Stimulated activated CD8-positive, alpha-beta memory T cell treated with anti-CD3 and anti-CD28 coated beads, Interleukin-12 subunit alpha, Interleukin-12 subunit beta, amount 100 ng/mL, for 1 hour (primary cell): ENCODE results near the gene ADH6.
"Not testable (repeated sequence)": the region's sequence is repeated elsewhere in the genome, so short reads cannot be mapped to it uniquely, and the experiment has no call there.

Experiments
- DNase-seq: peaks from one replicate; pipeline ENCODE4 v3.0.0-alpha.2; 2020; ENCODE audit warnings: low read depth

ADH6 gene

GRCh38 chr4:99219072-99219471 lies at the start of gene ADH6:
ADH6 (minus strand) TSS chr4:99219246; CDS start chr4:99219152, 94 bp downstream.
- DNase-seq, result no peak

- DNase-seq, result no peak
Observed at GRCh38 chr4:99264927-99265326, 45.9 kb upstream of the ADH6 start.

- no peak for DNase-seq
Observed at GRCh38 chr4:99252746-99253145, 33.7 kb upstream of the ADH6 start.

DNA sequence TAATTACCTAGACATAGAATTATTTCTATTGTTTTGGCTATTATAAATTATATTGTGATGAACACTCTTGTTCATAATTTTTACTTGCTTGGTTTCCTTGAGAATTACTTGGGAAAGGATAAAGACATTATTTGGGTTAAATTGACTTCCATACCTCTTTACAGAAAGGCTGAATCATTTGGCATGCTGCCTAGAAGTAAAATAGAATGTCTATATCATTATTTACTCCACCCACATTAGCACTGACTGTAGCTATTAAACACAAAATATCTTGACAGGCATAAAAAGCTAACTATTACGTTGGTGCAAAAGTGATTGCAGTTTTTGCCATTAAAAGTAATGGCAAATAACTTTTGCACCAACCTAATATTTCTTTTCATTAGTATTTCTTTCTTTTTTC lies 29.7 kb upstream of the ADH6 start:
- no peak for DNase-seq

DNA sequence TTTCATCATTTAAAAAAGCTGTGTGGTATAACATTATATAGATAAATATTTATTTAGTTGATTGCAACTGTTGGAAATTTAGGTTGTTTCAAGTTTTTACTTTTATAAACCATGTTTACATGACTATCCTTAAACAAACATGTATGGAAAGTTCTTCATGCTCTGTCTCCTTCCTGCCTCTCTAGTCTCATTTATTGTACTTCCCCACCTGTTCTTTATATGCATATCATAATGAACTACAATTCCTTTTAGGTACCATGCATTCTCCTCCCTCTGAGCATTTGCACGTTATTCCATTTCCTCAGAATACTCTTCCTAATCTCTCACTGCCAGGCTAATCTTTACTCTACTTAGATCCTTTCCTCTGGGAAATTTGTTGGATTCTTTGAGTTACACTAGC lies 16.9 kb upstream of the ADH6 start:
- DNase-seq, result no peak

- no peak for DNase-seq
Observed at GRCh38 chr4:99234331-99235010, 15.4 kb upstream of the ADH6 start.

GRCh38 chr4:99233397-99233796 lies 14.4 kb upstream of the ADH6 start:
- not testable (repeated sequence) for DNase-seq

- DNase-seq, result not testable (repeated sequence)
Observed at GRCh38 chr4:99228706-99229105, 9.7 kb upstream of the ADH6 start.

DNA sequence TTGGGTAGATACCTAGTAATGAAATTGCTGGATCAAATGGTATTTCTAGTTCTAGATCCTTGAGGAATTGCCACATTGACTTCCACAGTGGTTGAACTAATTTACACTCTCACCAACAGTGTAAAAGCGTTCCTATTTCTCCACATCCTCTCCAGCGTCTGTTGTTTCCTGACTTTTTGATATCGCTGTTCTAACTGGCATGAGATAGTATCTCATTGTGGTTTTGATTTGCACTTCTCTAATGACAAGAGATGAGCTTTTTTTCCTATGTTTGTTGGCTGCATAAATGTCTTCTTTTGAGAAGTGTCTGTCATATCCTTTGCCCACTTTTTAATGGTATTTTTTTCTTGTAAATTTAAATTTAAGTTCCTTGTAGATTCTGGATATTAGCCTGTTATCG lies 8.6 kb upstream of the ADH6 start:
- DNase-seq, result not testable (repeated sequence)

DNA sequence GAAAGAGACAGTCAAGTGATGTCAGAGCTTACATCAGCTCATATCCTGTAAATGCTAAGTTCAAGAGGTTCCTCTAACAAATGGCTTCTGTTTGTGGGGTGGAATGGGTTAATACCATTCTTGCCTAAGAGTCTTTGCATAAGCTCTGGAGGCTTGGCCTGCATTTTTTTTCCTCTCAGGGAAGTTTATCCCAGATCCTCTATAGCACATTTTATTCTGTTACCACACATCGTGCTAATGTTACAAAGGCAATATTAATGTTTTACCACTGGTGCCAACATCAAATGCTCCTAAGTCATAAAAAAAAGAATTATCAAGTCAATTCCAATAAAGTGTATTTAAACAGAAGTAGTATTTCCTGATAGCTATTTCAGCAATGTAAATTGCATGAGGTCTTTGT lies 2.9 kb upstream of the ADH6 start:
- DNase-seq, result no peak

DNA sequence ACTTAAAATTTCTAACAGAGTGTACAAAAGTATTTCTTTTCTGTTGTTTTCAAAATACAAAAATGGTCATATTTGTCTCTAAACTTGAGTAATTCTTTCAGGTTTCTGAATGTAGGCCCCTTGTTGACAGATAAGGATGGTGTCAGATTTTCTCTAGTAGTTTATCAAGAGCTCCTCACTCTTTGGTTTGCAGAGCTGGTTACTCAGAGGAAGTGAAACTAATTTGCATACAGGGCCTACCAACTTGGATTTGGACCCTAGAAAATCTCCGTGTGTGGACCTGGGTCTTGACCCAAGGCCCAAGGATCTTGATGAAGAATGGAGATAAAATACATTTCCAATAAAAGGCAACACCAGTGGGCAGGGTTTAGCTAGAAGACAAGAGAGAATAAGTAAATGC lies 433 bp upstream of the ADH6 start:
- no peak for DNase-seq

GRCh38 chr4:99215521-99215920 lies 3.5 kb downstream of the ADH6 start:
- DNase-seq, result no peak

DNA sequence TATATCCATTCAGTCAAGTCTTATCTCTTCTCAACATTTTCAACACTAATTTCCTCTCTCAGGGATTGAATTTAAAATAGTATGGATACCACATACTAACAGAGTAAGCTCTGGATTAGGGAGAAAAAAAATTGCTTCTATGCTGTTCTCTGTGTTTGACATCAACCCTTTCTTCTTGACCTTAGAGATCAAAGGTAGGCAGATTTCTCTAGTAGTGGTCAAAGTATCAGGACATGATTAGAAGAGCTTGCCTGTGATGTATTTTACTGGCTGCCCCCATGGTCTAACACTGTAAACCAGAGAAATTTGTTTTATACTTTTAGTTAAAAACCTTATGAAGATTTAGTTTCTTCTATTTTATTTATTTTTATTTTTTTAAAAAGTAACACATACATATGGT lies 8.3 kb downstream of the ADH6 start:
- DNase-seq, result no peak

DNA sequence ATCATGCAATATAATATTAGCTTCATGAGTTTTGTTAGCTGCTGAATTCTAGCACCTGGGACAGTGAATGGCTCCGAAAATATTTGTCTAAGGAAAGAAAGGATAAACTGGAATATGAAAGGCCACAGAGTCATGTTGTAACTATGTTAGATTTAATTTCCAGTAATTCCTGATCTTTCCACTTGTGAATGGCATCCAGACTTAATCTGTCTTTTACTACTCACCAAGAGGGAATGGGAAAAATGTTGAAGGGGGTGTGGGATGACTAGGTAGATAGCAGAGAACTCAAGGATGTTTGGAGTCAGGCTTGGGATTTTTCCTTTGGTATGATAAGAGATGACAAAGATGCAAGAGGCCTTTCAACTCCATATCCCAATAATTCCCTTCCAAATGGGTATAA lies 9.4 kb downstream of the ADH6 start:
- no peak for DNase-seq

DNA sequence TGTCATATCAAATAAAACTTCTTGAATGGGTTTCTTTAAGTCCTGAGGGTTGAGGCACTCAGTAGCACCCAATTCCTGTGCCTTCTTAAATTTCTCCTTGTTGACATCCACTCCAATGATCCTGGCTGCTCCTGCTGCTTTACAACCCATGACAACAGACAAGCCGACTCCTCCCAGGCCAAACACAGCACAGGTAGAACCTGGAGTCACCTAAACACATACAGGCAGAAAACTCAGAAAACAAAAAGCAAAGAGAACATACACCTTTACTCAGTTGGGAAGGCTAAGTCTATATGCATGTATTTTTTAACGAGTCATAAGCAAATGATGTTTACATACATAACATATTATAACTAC lies 10.3 kb downstream of the ADH6 start:
- DNase-seq, result no peak

DNA sequence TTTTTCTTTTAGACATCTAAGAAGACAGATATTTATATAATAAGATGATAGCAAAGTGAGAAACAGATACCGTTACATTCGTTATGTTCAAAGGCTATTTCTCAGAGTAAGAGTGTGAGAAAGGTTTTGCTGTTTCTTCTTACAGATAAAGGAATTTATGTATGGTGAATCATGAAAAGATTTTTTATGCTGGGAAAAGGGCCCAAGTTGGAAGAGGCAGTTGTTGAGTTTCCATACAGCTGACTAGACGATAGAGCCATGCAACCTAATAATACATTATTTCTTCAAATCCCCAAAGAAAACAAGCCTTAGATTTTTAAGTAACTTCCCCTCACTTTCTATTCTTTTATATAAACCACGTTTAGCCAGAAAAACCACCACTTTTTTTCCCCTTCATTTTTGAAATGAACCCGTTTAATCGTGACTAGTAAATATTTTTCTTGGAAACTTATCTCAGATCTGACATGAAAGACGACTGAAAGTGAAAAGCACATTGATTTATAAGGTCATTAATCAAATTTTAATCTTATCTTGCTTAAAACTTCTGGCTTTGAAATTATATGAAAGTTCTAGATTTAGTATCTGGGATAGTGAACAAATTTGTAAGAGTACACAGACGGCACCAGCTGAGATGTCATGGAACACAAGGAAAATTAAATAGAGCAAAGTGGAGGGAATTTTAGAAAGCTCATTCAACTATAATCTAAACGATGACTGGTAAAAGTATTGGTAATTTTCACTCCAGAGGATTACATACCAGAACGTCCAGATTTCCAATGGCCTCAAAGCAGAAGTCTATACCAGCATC lies 10.9 kb downstream of the ADH6 start:
- no peak for DNase-seq

DNA sequence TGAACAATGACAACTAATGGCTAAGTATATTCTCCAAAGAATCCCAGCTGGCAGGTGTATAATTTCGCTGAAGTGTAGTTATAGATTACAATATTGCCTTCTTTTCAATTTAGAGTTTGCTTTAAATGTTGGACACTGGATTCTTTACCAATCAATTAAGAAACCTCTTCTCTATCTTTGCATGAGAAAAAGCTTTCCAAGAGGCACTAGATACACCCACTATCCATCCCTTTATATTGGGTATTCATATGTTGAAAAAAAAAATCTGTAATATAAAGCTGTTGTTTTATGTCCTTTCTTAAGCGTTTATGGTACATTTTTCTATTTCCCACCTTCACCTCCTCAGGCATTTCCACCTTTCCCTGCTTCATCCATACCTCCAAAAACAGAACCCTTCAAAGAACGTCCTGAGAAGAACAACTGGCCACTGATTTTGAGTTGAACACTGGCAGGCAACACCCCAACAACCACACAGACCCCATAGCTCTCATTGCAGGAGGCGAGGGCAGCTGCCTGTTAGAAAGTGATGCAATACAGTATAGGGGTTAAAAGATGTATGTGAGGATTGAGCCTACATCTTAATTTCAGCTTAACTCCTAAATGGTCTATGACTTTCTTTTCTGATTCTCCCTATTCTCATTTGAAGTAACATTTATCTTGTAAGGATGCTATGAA lies 11.8 kb downstream of the ADH6 start:
- no peak for DNase-seq

DNA sequence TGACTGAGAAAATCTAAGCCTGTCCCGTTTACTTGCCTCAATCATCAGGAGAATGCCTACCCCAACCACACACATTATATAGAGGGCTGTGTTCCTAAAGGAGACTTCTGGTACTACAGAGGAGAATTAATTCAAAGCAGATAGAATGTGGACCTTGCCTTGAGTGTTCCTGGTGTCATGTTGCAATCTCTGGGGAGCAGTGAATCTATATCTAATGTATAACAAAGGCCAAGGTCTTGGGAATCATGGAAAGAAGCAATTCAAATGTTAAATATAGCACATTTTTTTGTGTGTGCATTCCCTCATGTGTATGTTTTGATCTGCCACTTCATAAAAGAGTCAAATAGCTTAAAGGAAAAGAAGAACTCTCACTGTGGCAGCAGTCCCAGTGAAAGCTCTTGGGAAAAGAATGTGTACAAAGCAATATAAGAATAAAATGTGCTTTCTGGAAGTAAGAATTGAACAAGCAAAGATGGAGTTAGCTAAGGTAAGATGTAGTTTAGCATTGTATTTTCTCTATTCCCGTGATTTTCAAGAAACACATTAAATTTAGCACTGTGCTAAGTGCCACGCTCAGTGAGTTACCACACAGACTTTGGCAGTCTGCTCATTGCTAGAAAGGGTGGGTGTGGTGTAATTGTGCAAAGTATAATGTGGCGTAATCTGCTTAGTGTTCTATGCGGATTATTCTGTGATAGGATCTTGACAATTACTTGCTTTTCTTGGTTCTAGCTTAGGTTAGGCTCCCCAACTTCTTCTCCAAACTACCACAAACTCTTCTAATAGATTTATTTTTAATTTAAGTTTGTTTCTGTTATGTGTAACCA lies 13.7 kb downstream of the ADH6 start:
- no peak for DNase-seq

GRCh38 chr4:99202536-99202935 lies 16.5 kb downstream of the ADH6 start:
- no peak for DNase-seq

DNA sequence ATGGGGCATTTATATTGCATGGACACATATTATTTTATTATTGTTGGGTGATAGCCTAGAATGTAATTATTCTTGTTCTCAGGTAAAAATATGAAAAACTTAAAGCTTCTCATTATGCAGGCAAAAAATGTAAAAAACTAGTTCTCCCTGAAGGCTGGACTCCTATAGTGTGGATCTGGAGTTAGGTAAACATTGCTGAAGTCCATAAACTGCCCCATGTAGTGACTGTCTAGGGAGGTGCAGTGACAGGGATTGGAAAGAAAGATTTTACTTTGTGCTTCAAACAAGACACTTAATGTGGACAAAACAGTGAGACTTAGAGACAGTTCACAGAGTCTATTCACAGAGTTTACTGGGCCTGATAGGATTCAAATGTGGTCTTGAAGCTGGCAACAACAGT lies 17.0 kb downstream of the ADH6 start:
- DNase-seq, result no peak

DNA sequence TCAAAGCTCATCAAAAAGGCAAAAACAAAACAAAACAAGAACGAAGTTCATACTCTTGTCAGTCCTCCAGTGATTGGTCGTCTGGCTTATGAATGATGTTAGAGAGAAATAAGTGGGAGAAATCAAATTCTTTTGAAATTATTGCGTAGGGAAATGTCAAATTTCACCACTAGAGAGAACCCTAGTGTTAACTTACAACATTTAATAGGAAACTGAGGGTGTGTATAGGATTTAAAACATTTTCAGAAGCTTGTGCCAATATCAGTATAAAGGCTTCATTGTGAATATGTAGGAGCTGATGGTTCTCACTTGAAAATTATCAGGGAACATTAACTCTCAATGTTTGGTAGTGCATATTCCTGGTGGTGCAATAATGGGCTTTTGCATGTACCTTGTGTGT lies 17.4 kb downstream of the ADH6 start:
- no peak for DNase-seq

DNA sequence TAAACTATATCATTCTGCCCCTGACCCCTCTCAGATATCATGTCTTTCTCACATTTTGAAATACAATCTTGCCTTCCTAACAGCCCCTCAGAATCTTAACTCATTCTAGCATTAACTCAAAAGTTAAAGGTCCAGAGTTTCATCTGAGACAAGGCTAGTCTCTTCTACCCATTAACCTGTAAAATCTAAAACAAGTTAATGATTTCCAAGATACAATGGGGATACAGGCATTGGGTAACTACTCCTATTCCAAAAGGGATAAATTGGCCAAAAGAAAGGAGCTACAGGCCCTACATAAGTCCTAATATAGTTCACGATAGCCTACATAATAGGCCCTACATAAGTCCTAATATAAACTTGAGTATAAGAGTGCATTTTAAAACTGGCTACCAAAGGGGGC lies 18.9 kb downstream of the ADH6 start:
- no peak for DNase-seq
